Karpas-422 (cell line): ENCODE results near the gene KRT72. TPM values are rescaled to one million over a fixed set of nuclear protein-coding genes. Genes with fewer than 3 reads are reported as not detected.
"Not testable (repeated sequence)": the region's sequence is repeated elsewhere in the genome, so short reads cannot be mapped to it uniquely, and the experiment has no call there.

Experiments used
- DNase-seq: peaks from one replicate; pipeline ENCODE4 v3.0.0-alpha.2; 2015
- H2AFZ ChIP-seq: fragments of 200-600 bp; sonication (generic); 2 replicates; pipeline ENCODE4 v1.6.1; 2014; ENCODE audit warnings: antibody characterized with exemption, low read length, mixed read lengths
- H3K27ac ChIP-seq: fragments of 200-600 bp; sonication (generic); 2 replicates; pipeline ENCODE4 v1.5.1; 2014; ENCODE audit warnings: mild to moderate bottlenecking, low read length, moderate library complexity
- H3K27me3 ChIP-seq: fragments of 200-600 bp; sonication (generic); 2 replicates; pipeline ENCODE4 v1.6.1; 2014; ENCODE audit warnings: low read length, mixed read lengths
- H3K36me3 ChIP-seq: fragments of 200-600 bp; sonication (generic); 2 replicates; pipeline ENCODE4 v1.6.1; 2014; ENCODE audit warnings: low read length, mixed read lengths; ENCODE audit not compliant: insufficient read depth
- H3K4me1 ChIP-seq: fragments of 200-600 bp; sonication (generic); 2 replicates; pipeline ENCODE4 v1.6.1; 2014; ENCODE audit warnings: mild to moderate bottlenecking, low read length, mixed read lengths
- H3K4me2 ChIP-seq: fragments of 200-600 bp; sonication (generic); 2 replicates; pipeline ENCODE4 v1.6.1; 2014; ENCODE audit warnings: low read length, low read depth, mild to moderate bottlenecking; ENCODE audit not compliant: poor library complexity, severe bottlenecking
- H3K4me3 ChIP-seq: fragments of 200-600 bp; sonication (generic); 2 replicates; pipeline ENCODE4 v1.5.1; 2014; ENCODE audit warnings: mild to moderate bottlenecking, antibody characterized with exemption, low read length, mixed read lengths
- H3K79me2 ChIP-seq: fragments of 200-600 bp; sonication (generic); 2 replicates; pipeline ENCODE4 v1.6.1; 2014; ENCODE audit warnings: mild to moderate bottlenecking, low read length, mixed read lengths
- H3K9ac ChIP-seq: fragments of 200-600 bp; sonication (generic); 2 replicates; pipeline ENCODE4 v1.6.0; 2014; ENCODE audit warnings: low read length
- H3K9me2 ChIP-seq: fragments of 200-600 bp; sonication (generic), shearing (Covaris generic); replicated peaks from 2 replicates; pipeline ENCODE4 v1.6.0; 2014; ENCODE audit warnings: mild to moderate bottlenecking, low read length, moderate library complexity; ENCODE audit not compliant: insufficient read depth
- H3K9me3 ChIP-seq: fragments of 300-700, 200-600 bp; sonication (generic); 2 replicates; pipeline ENCODE4 v1.6.1; 2014; ENCODE audit warnings: low read length, mixed read lengths
- H4K20me1 ChIP-seq: fragments of 200-600 bp; sonication (generic); 2 replicates; pipeline ENCODE4 v1.6.1; 2014; ENCODE audit warnings: mild to moderate bottlenecking, antibody characterized with exemption, low read length, low read depth; ENCODE audit not compliant: insufficient read depth
- total RNA-seq: library from RNA; depleted of rRNA; stranded (reverse); fragments of >200 nt; shearing (Covaris generic); gene quantifications from 2 replicates; pipeline ENCODE4 v1.2.3, GENCODE V29; 2014; ENCODE audit warnings: low replicate concordance

The KRT72 gene
- total RNA-seq, 1 experiment from 2014 or later = not detected

DNA sequence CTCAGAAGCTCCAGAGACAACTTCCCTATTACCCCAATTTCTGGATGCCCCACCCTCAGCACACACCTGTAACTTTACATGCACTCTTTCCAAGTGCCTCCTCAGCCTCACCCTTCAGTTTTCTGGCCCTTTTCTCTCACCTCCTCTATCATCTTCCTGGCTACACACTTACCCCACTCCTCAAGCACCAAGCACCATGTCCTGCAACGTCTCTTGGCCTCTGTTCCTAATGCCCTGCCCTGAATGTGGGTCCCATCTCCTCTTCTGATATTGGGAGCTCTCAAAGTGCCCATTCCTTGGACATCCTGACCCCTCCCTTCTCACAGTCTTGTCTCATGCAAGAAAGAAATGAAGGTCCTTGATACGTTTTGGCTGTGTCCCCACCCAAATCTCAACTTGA is 1.2 kb downstream of the KRT72 start:
- H3K9me2 ChIP-seq = no peaks in the 10 kb centered on the region

DNA sequence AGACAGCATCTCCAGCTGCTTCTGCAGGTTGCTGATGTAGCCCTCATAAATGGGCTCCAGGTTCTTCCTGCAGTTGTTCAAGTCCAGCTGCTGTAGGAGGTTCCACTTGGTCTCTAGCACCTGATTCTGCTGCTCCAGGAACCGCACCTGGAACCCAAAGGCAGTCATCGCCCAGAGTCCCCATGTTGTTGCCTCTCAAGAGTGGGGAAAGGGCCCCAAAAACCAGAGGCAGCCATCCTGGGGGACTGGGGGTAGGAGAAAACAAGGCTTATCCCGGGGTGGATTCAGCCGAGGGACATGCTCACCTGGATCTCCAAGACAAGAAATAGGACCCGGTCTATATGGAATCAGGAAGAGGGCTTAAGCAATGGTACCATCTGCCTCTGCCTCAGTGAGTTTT is 2.3 kb downstream of the KRT72 start:
- H3K4me2 ChIP-seq = no peak overlapping the region
- no peak overlapping the region for H3K9ac ChIP-seq
- no peaks in the 10 kb centered on the region for H3K36me3 ChIP-seq
- no peak overlapping the region for H2AFZ ChIP-seq
- no peak for DNase-seq
- H3K79me2 ChIP-seq = no peaks in the 10 kb centered on the region
- H3K4me3 ChIP-seq = no peak overlapping the region
- no peak overlapping the region for H3K27ac ChIP-seq
- H4K20me1 ChIP-seq = no peaks in the 10 kb centered on the region
- no peaks in the 10 kb centered on the region for H3K27me3 ChIP-seq
- H3K4me1 ChIP-seq = no peaks in the 10 kb centered on the region
- H3K9me2 ChIP-seq = no peaks in the 10 kb centered on the region
- H3K9me3 ChIP-seq = no peaks in the 10 kb centered on the region

More for the DNA sequence above, 1.2 kb downstream of the KRT72 start:
- no peak overlapping the region for H2AFZ ChIP-seq
- H3K36me3 ChIP-seq = no peaks in the 10 kb centered on the region
- H3K79me2 ChIP-seq = no peaks in the 10 kb centered on the region
- H3K27me3 ChIP-seq = no peaks in the 10 kb centered on the region
- no peaks in the 10 kb centered on the region for H3K4me1 ChIP-seq
- no peaks in the 10 kb centered on the region for H3K9me3 ChIP-seq
- H3K27ac ChIP-seq = no peak overlapping the region
- no peak overlapping the region for H3K4me3 ChIP-seq
- H3K4me2 ChIP-seq = no peak overlapping the region
- no peak overlapping the region for H3K9ac ChIP-seq
- no peak for DNase-seq
- H4K20me1 ChIP-seq = no peaks in the 10 kb centered on the region

DNA sequence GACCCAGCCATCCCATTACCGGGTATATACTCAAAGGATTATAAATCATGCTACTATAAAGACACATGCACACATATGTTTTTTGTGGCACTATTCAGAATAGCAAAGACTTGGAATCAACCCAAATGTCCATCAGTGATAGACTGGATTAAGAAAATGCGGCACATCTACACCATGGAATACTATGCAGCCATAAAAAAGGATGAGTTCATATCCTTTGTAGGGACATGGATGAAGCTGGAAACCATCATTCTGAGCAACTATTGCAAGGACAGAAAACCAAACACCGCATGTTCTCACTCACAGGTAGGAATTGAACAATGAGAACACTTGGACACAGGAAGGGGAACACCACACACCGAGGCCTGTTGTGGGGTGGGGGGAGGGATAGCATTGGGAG is 7.0 kb downstream of the KRT72 start:
- not testable (repeated sequence) for H3K9me2 ChIP-seq, DNase-seq, H2AFZ ChIP-seq, H3K4me1 ChIP-seq, H3K27ac ChIP-seq, H3K36me3 ChIP-seq, H3K9me3 ChIP-seq, H3K4me3 ChIP-seq, H3K27me3 ChIP-seq, H3K4me2 ChIP-seq, H3K79me2 ChIP-seq, H3K9ac ChIP-seq, H4K20me1 ChIP-seq

DNA sequence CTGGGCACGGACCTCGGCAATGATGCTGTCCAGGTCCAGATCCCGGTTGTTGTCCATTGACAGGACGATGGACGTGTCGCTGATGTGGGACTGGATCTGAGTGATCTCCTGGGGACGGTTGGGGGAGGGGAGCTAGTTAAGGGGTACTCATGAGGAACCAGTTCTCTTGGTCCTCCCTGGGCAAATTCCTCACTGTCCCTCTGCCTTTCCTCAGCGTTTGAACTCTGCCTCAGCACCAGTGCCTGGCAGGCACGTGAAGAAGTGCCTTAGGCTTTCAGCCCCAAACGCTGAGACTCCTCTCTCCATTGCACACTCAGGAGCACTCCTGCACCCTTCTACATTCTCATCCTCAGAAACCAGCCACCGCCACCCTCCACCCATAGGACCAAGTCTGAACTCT is 9.7 kb downstream of the KRT72 start:
- Histone ChIP-seq H3K36me3 (no peaks in the 10 kb centered on the region), H3K9me2 (no peaks in the 10 kb centered on the region), H3K4me1 (no peaks in the 10 kb centered on the region), H3K27ac (no peak overlapping the region), H4K20me1 (no peaks in the 10 kb centered on the region), H3K27me3 (no peaks in the 10 kb centered on the region), H3K79me2 (no peaks in the 10 kb centered on the region), H2AFZ (no peak overlapping the region), H3K4me2 (no peak overlapping the region), H3K4me3 (no peak overlapping the region), H3K9me3 (no peaks in the 10 kb centered on the region), H3K9ac (no peak overlapping the region)
- no peak for DNase-seq

GRCh38 chr12:52590021-52590420 is 11.2 kb downstream of the KRT72 start:
- DNase-seq = no peak
- Histone ChIP-seq H3K9me3 (no peaks in the 10 kb centered on the region), H3K4me2 (no peak overlapping the region), H3K36me3 (no peaks in the 10 kb centered on the region), H3K4me3 (no peak overlapping the region), H2AFZ (no peak overlapping the region), H3K9ac (no peak overlapping the region), H3K27ac (no peak overlapping the region), H3K27me3 (no peaks in the 10 kb centered on the region), H3K79me2 (no peaks in the 10 kb centered on the region), H3K4me1 (no peaks in the 10 kb centered on the region), H3K9me2 (no peaks in the 10 kb centered on the region), H4K20me1 (no peaks in the 10 kb centered on the region)

DNA sequence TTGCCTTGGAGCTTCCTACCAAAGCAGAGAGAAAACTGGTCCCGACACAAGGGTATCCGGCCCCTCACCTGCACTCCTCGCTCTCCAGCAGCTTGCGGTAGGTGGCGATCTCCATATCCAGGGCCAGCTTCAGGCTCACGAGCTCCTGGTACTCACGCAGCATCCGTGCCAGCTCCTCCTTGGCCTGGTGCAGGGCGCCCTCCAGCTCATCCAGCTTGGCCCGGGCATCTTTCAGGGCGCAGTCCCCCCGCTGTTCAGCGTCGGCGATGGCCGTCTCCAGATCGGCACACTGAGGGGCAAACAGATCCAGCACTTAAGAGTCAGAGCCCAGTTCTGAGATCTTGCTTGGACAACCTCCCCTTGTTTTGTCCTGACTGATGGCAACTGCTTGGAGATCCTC is 13.7 kb downstream of the KRT72 start:
- Histone ChIP-seq H3K4me2 (no peak overlapping the region), H3K4me1 (no peaks in the 10 kb centered on the region), H3K27me3 (no peaks in the 10 kb centered on the region)

DNA sequence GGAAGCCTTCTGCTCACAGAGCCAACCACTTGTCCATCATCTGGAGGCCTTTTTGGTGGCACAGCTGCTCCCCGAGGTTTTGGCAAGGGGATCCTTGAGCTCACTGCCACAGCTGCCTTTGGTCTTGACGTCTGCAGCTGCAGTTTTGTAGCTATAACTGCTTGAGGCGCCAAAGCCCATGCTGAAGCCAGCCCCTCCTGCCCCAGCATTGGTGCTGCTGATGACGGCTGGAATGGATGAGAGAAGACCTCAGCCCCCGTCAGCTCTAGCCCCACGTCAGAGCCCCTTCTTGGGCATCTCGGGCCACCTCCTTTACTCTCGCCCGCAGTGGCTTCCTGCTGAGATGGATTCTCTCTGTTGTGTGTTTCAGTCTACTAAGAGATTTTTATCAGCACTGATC is 15.3 kb downstream of the KRT72 start:
- Histone ChIP-seq H3K9me2 (no peaks in the 10 kb centered on the region), H3K4me1 (no peaks in the 10 kb centered on the region; the same call in 1 of the 2 replicates), H2AFZ (no peak overlapping the region), H3K4me2 (no peak overlapping the region), H3K9me3 (no peaks in the 10 kb centered on the region), H3K9ac (no peak overlapping the region), H3K4me3 (no peak overlapping the region), H4K20me1 (no peaks in the 10 kb centered on the region), H3K27me3 (no peaks in the 10 kb centered on the region), H3K27ac (no peak overlapping the region), H3K79me2 (no peaks in the 10 kb centered on the region), H3K36me3 (no peaks in the 10 kb centered on the region)
- DNase-seq = no peak

More for the DNA sequence above, 13.7 kb downstream of the KRT72 start:
- no peaks in the 10 kb centered on the region for H3K9me2 ChIP-seq
- no peak overlapping the region for H2AFZ ChIP-seq
- no peak overlapping the region for H3K9ac ChIP-seq
- no peaks in the 10 kb centered on the region for H3K36me3 ChIP-seq
- DNase-seq = no peak
- no peaks in the 10 kb centered on the region for H3K79me2 ChIP-seq
- H3K4me3 ChIP-seq = no peak overlapping the region
- no peaks in the 10 kb centered on the region for H4K20me1 ChIP-seq
- H3K27ac ChIP-seq = no peak overlapping the region
- H3K9me3 ChIP-seq = no peaks in the 10 kb centered on the region

GRCh38 chr12:52585066-52585465 is 16.2 kb downstream of the KRT72 start:
- H3K4me1 ChIP-seq = peaks cover 8% of the 10 kb centered on the region
- H2AFZ ChIP-seq = no peak overlapping the region
- H3K9ac ChIP-seq = no peak overlapping the region
- no peaks in the 10 kb centered on the region for H3K36me3 ChIP-seq
- no peaks in the 10 kb centered on the region for H4K20me1 ChIP-seq
- no peaks in the 10 kb centered on the region for H3K79me2 ChIP-seq
- no peaks in the 10 kb centered on the region for H3K9me2 ChIP-seq
- no peaks in the 10 kb centered on the region for H3K9me3 ChIP-seq
- H3K4me3 ChIP-seq = no peak overlapping the region
- no peaks in the 10 kb centered on the region for H3K27me3 ChIP-seq
- no peak for DNase-seq
- H3K27ac ChIP-seq = no peak overlapping the region
- H3K4me2 ChIP-seq = no peak overlapping the region

GRCh38 chr12:52584156-52584682 is 17.0 kb downstream of the KRT72 start:
- H2AFZ ChIP-seq = no peak overlapping the region
- no peak overlapping the region for H3K27ac ChIP-seq

More at GRCh38 chr12:52584156-52584682, 17.0 kb downstream of the KRT72 start:
- no peaks in the 10 kb centered on the region for H3K9me3 ChIP-seq
- no peak overlapping the region for H3K4me3 ChIP-seq
- H3K9ac ChIP-seq = no peak overlapping the region
- H3K79me2 ChIP-seq = no peaks in the 10 kb centered on the region
- no peak overlapping the region for H3K4me2 ChIP-seq
- H3K9me2 ChIP-seq = no peaks in the 10 kb centered on the region
- peaks cover 10% of the 10 kb centered on the region for H3K4me1 ChIP-seq
- H3K36me3 ChIP-seq = no peaks in the 10 kb centered on the region
- DNase-seq = no peak
- no peaks in the 10 kb centered on the region for H4K20me1 ChIP-seq
- no peaks in the 10 kb centered on the region for H3K27me3 ChIP-seq
